Measurements from ENCODE around the gene HNRNPA1.
A peak's percentile ranks its signal among the peaks of the same experiment; 100 is the strongest.

The HNRNPA1 gene

GRCh38 chr12:54287261-54288157 lies 7.0 kb downstream of the HNRNPA1 start:
- H3K4me1 ChIP-seq (ENCODE audit: control insufficient read depth in 1 of 2, insufficient read depth in 2 of 2, low read length in 2 of 2), result peaks cover 22 to 43% of the 10 kb centered on the region in 2 donors
- no peaks in the 10 kb centered on the region for H3K9me3 ChIP-seq (ENCODE audit: control insufficient read depth in 1 of 2, low read length in 2 of 2)
- no peaks in the 10 kb centered on the region for H3K27me3 ChIP-seq (ENCODE audit: low read depth, low read length)
- no peak overlapping the region for H3K27ac ChIP-seq (ENCODE audit: low read length)
- no peak overlapping the region for H3K4me3 ChIP-seq (ENCODE audit: low read depth in 1 of 2, low read length in 2 of 2)
- peaks cover 53 to 55% of the 10 kb centered on the region in 2 donors for H3K36me3 ChIP-seq (ENCODE audit: control insufficient read depth in 1 of 2, insufficient read depth in 2 of 2, low read length in 2 of 2)

- no peak overlapping the region for H3K4me3 ChIP-seq (ENCODE audit: low read depth in 1 of 2, low read length in 2 of 2)
- no peak overlapping the region for H3K27ac ChIP-seq (ENCODE audit: low read length)
- no peaks in the 10 kb centered on the region for H3K4me1 ChIP-seq (ENCODE audit: control insufficient read depth in 1 of 2, insufficient read depth in 2 of 2, low read length in 2 of 2)
- H3K27me3 ChIP-seq (ENCODE audit: low read depth, low read length), result no peaks in the 10 kb centered on the region
- peaks cover 10 to 13% of the 10 kb centered on the region in 2 donors for H3K36me3 ChIP-seq (ENCODE audit: control insufficient read depth in 1 of 2, insufficient read depth in 2 of 2, low read length in 2 of 2)
- H3K9me3 ChIP-seq (ENCODE audit: control insufficient read depth in 1 of 2, low read length in 2 of 2), result no peaks in the 10 kb centered on the region
Observed at GRCh38 chr12:54292083-54292930, 11.8 kb downstream of the HNRNPA1 start.

GRCh38 chr12:54292931-54293241 lies 12.4 kb downstream of the HNRNPA1 start:
- Histone ChIP-seq H3K9me3 (ENCODE audit: control insufficient read depth in 1 of 2, low read length in 2 of 2) (no peaks in the 10 kb centered on the region), H3K36me3 (ENCODE audit: control insufficient read depth in 1 of 2, insufficient read depth in 2 of 2, low read length in 2 of 2) (peaks cover 4 to 7% of the 10 kb centered on the region in 2 donors), H3K27me3 (ENCODE audit: low read depth, low read length) (no peaks in the 10 kb centered on the region), H3K4me3 (ENCODE audit: low read depth in 1 of 2, low read length in 2 of 2) (no peak overlapping the region), H3K27ac (ENCODE audit: low read length) (no peak overlapping the region), H3K4me1 (ENCODE audit: control insufficient read depth in 1 of 2, insufficient read depth in 2 of 2, low read length in 2 of 2) (no peaks in the 10 kb centered on the region)

- Histone ChIP-seq H3K4me1 (ENCODE audit: control insufficient read depth in 1 of 2, insufficient read depth in 2 of 2, low read length in 2 of 2) (no peaks in the 10 kb centered on the region), H3K36me3 (ENCODE audit: control insufficient read depth in 1 of 2, insufficient read depth in 2 of 2, low read length in 2 of 2) (no peaks in the 10 kb centered on the region), H3K27me3 (ENCODE audit: low read depth, low read length) (no peaks in the 10 kb centered on the region), H3K4me3 (ENCODE audit: low read depth in 1 of 2, low read length in 2 of 2) (no peak overlapping the region), H3K27ac (ENCODE audit: low read length) (no peak overlapping the region), H3K9me3 (ENCODE audit: control insufficient read depth in 1 of 2, low read length in 2 of 2) (no peaks in the 10 kb centered on the region)
Observed at GRCh38 chr12:54294152-54294952, 13.8 kb downstream of the HNRNPA1 start.

- no peak overlapping the region for H3K27ac ChIP-seq (ENCODE audit: low read length)
Observed at GRCh38 chr12:54294953-54295566, 14.5 kb downstream of the HNRNPA1 start.

GRCh38 chr12:54296393-54297099 lies 16.0 kb downstream of the HNRNPA1 start:
- Histone ChIP-seq H3K36me3 (ENCODE audit: control insufficient read depth in 1 of 2, insufficient read depth in 2 of 2, low read length in 2 of 2) (no peaks in the 10 kb centered on the region), H3K9me3 (ENCODE audit: control insufficient read depth in 1 of 2, low read length in 2 of 2) (no peaks in the 10 kb centered on the region), H3K4me1 (ENCODE audit: control insufficient read depth in 1 of 2, insufficient read depth in 2 of 2, low read length in 2 of 2) (peaks cover 0 to 6% of the 10 kb centered on the region in 2 donors), H3K27me3 (ENCODE audit: low read depth, low read length) (peaks cover 7% of the 10 kb centered on the region), H3K27ac (ENCODE audit: low read length) (no peak overlapping the region), H3K4me3 (ENCODE audit: low read depth in 1 of 2, low read length in 2 of 2) (no peak overlapping the region)

More at GRCh38 chr12:54294953-54295566, 14.5 kb downstream of the HNRNPA1 start:
- Histone ChIP-seq H3K27me3 (ENCODE audit: low read depth, low read length) (peaks cover 3% of the 10 kb centered on the region), H3K4me1 (ENCODE audit: control insufficient read depth in 1 of 2, insufficient read depth in 2 of 2, low read length in 2 of 2) (no peaks in the 10 kb centered on the region), H3K4me3 (ENCODE audit: low read depth in 1 of 2, low read length in 2 of 2) (no peak overlapping the region), H3K36me3 (ENCODE audit: control insufficient read depth in 1 of 2, insufficient read depth in 2 of 2, low read length in 2 of 2) (no peaks in the 10 kb centered on the region), H3K9me3 (ENCODE audit: control insufficient read depth in 1 of 2, low read length in 2 of 2) (no peaks in the 10 kb centered on the region)

- Histone ChIP-seq H3K27me3 (ENCODE audit: low read depth, low read length) (peaks cover 7% of the 10 kb centered on the region), H3K27ac (ENCODE audit: low read length) (no peak overlapping the region), H3K4me3 (ENCODE audit: low read depth in 1 of 2, low read length in 2 of 2) (peak overlapping the region in 1 of 2 donors; percentile 15), H3K36me3 (ENCODE audit: control insufficient read depth in 1 of 2, insufficient read depth in 2 of 2, low read length in 2 of 2) (no peaks in the 10 kb centered on the region), H3K4me1 (ENCODE audit: control insufficient read depth in 1 of 2, insufficient read depth in 2 of 2, low read length in 2 of 2) (peaks cover 0 to 6% of the 10 kb centered on the region in 2 donors), H3K9me3 (ENCODE audit: control insufficient read depth in 1 of 2, low read length in 2 of 2) (no peaks in the 10 kb centered on the region)
Observed at GRCh38 chr12:54298904-54299303, 18.4 kb downstream of the HNRNPA1 start.

GRCh38 chr12:54299515-54300224 lies 19.1 kb downstream of the HNRNPA1 start:
- H3K4me1 ChIP-seq (ENCODE audit: control insufficient read depth in 1 of 2, insufficient read depth in 2 of 2, low read length in 2 of 2), result peaks cover 0 to 6% of the 10 kb centered on the region in 2 donors
- peaks cover 7% of the 10 kb centered on the region for H3K27me3 ChIP-seq (ENCODE audit: low read depth, low read length)
- no peaks in the 10 kb centered on the region for H3K9me3 ChIP-seq (ENCODE audit: control insufficient read depth in 1 of 2, low read length in 2 of 2)
- H3K4me3 ChIP-seq (ENCODE audit: low read depth in 1 of 2, low read length in 2 of 2), result peak overlapping the region in 1 of 2 donors; percentile 15
- no peak overlapping the region for H3K27ac ChIP-seq (ENCODE audit: low read length)
- H3K36me3 ChIP-seq (ENCODE audit: control insufficient read depth in 1 of 2, insufficient read depth in 2 of 2, low read length in 2 of 2), result no peaks in the 10 kb centered on the region

- H3K4me3 ChIP-seq (ENCODE audit: low read depth in 1 of 2, low read length in 2 of 2), result peak overlapping the region; percentile 15 to 39
- H3K27ac ChIP-seq (ENCODE audit: low read length), result no peak overlapping the region
- H3K4me1 ChIP-seq (ENCODE audit: control insufficient read depth in 1 of 2, insufficient read depth in 2 of 2, low read length in 2 of 2), result peaks cover 0 to 6% of the 10 kb centered on the region in 2 donors
- H3K36me3 ChIP-seq (ENCODE audit: control insufficient read depth in 1 of 2, insufficient read depth in 2 of 2, low read length in 2 of 2), result no peaks in the 10 kb centered on the region
- H3K27me3 ChIP-seq (ENCODE audit: low read depth, low read length), result peaks cover 7% of the 10 kb centered on the region
- H3K9me3 ChIP-seq (ENCODE audit: control insufficient read depth in 1 of 2, low read length in 2 of 2), result no peaks in the 10 kb centered on the region
Observed at GRCh38 chr12:54300225-54300731, 19.8 kb downstream of the HNRNPA1 start.
